ENCODE measurements around the gene FOXP2.

DNA sequence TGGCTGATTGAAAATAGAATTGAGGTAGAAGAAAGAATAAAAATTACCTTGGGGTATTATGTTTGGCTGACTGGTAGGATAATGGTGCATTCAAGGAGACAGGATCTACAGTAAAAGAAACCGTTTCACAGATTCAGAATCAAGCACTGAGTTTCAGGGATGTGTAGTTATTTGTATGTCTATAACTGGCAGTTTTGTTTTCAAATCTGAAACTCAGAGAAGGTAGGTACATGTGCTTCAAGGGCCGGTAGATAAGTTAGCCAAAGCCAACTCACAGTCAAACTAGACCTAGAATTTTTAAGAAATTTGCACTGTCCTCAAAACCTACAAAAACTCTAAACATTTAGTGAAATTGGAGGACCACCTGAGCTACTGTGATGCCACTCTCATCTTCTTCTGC, 191.5 kb downstream of the FOXP2 start:
- TF ChIP-seq, protein P1, sequence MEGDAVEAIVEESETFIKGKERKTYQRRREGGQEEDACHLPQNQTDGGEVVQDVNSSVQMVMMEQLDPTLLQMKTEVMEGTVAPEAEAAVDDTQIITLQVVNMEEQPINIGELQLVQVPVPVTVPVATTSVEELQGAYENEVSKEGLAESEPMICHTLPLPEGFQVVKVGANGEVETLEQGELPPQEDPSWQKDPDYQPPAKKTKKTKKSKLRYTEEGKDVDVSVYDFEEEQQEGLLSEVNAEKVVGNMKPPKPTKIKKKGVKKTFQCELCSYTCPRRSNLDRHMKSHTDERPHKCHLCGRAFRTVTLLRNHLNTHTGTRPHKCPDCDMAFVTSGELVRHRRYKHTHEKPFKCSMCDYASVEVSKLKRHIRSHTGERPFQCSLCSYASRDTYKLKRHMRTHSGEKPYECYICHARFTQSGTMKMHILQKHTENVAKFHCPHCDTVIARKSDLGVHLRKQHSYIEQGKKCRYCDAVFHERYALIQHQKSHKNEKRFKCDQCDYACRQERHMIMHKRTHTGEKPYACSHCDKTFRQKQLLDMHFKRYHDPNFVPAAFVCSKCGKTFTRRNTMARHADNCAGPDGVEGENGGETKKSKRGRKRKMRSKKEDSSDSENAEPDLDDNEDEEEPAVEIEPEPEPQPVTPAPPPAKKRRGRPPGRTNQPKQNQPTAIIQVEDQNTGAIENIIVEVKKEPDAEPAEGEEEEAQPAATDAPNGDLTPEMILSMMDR (IDR thresholded peaks at IDR 0.05; ENCODE audit: borderline replicate concordance, extremely low read depth, low read length, poor library complexity, severe bottlenecking): no peak
- no peak for TF ChIP-seq EZH2 (IDR thresholded peaks at IDR 0.05; ENCODE audit: borderline replicate concordance, low read depth, low read length, severe bottlenecking)
